Activated B cell treated with CpG ODN at 0.5 μM for 24 hours (primary cell): Measurements from ENCODE around the gene GIPC2. TPM values are rescaled to one million over a fixed set of nuclear protein-coding genes. Genes with fewer than 3 reads are reported as not detected.

Experiments
- ATAC-seq: fragments of 200-7000 bp; cut with Tn5 transposase; one replicate; pipeline ENCODE4 v1.10.0; 2021; ENCODE audit warnings: low read depth, mild to moderate bottlenecking, moderate library complexity
- CTCF ChIA-PET: fragments of 350-600 bp; sonication (Branson Sonifier 250); formaldehyde crosslinking; loops from one replicate; lab custom pipeline; 2021; ENCODE audit warnings: antibody characterized with exemption; lab: Charles Lee
- POLR2A ChIA-PET: fragments of 350-600 bp; sonication (Branson Sonifier 250); formaldehyde crosslinking; loops from one replicate; lab custom pipeline; 2021; ENCODE audit warnings: antibody characterized with exemption; lab: Charles Lee
- DNase-seq: peaks from one replicate; pipeline ENCODE4 v3.0.0; 2022
- H3K27ac Mint-ChIP-seq: one replicate; pipeline ENCODE4 v1.8.0; 2020; ENCODE audit warnings: mixed read lengths
- H3K27me3 Mint-ChIP-seq: one replicate; pipeline ENCODE4 v1.8.0; 2021; ENCODE audit warnings: mixed read lengths
- H3K36me3 Mint-ChIP-seq: one replicate; pipeline ENCODE4 v1.8.0; 2021; ENCODE audit warnings: low read depth, mixed read lengths
- H3K4me1 Mint-ChIP-seq: one replicate; pipeline ENCODE4 v1.8.0; 2021; ENCODE audit warnings: mixed read lengths
- H3K4me3 Mint-ChIP-seq: one replicate; pipeline ENCODE4 v1.8.0; 2020; ENCODE audit warnings: mild to moderate bottlenecking, mixed read lengths
- H3K9me3 Mint-ChIP-seq: one replicate; pipeline ENCODE4 v1.8.0; 2020; ENCODE audit warnings: mixed read lengths
- CTCF ChIP-seq: fragments of 200-600 bp; IDR thresholded peaks from one replicate; pipeline ENCODE4 v1.8.0; 2022; ENCODE audit warnings: antibody characterized with exemption, mild to moderate bottlenecking
- intact Hi-C: fragments of 100-400 bp; cut with micrococcal nuclease; formaldehyde crosslinking; loops from one replicate; pipeline ENCODE4 v1.15.1; 2024
- total RNA-seq: library from RNA; stranded (reverse); gene quantifications from 2 replicates; pipeline ENCODE4 v1.2.3, GENCODE V29; 2022

GIPC2 gene
- total RNA-seq, 1 donor from 2014 or later = not detected

DNA sequence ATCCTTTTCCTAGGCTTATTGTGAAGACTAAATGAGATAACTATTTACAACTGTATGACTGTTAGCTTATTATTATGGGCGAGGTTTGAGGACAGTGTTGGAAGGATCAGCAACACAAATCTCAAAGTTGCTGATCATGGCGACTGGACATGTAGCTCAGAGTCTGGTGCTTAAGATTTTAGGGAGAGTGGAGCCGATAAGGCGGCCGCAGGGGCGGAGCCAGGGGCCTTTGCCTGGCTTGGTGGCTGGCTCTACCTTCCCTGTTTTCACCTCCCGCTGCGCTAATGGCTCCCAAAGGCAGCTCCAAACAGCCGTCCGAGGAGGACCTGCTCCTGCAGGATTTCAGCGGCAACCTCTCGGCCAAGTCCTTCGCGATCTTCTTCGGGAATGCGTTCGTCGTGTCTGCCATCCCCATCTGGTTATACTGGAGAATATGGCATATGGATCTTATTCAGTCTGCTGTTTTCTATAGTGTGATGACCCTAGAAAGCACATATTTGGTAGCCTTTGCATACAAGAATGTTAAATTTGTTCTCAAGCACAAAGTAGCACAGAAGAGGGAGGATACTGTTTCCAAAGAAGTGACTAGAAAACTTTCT lies 45.5 kb downstream of the GIPC2 start:
- TF ChIP-seq CTCF = no peak
- ChIA-PET CTCF (no interaction called here), POLR2A (no interaction called here)
- DNase-seq (no peak), ATAC-seq (no peak)
- Mint-ChIP-seq H3K36me3 (peaks cover 4% of the 10 kb centered on the region), H3K4me3 (no peak overlapping the region), H3K27me3 (peaks cover under 1% of the 10 kb centered on the region), H3K27ac (no peak overlapping the region), H3K4me1 (no peaks in the 10 kb centered on the region), H3K9me3 (peaks cover 6% of the 10 kb centered on the region)
- intact Hi-C loops = no loop called here

DNA sequence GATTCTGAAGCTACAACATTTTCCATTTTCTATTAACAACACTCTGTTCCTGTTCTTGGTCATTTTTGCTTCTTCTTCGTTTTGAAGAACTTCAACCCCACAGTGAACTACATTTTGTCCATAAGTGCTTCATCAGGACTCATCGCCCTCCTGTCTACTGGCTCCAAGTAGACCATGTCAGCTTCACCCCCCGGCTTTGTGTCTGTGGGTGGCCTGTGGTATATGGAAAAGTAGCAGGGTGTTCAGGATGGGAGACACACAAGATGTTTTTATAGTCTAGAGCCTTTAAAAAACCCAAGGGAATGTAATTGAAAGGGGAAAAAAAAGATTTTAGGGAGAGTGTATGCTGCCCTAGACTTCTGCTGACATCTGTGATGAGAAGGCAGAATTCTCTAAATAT lies 46.1 kb downstream of the GIPC2 start:
- DNase-seq = no peak
- CTCF ChIA-PET = no interaction called here
- peaks cover 2% of the 10 kb centered on the region for H3K27me3 Mint-ChIP-seq
- no peaks in the 10 kb centered on the region for H3K36me3 Mint-ChIP-seq
- no peak for TF ChIP-seq CTCF
- H3K4me1 Mint-ChIP-seq = no peaks in the 10 kb centered on the region
- no peak overlapping the region for H3K4me3 Mint-ChIP-seq
- H3K9me3 Mint-ChIP-seq = peaks cover under 1% of the 10 kb centered on the region
- intact Hi-C loops = no loop called here
- POLR2A ChIA-PET = no interaction called here
- ATAC-seq = no peak
- no peak overlapping the region for H3K27ac Mint-ChIP-seq

DNA sequence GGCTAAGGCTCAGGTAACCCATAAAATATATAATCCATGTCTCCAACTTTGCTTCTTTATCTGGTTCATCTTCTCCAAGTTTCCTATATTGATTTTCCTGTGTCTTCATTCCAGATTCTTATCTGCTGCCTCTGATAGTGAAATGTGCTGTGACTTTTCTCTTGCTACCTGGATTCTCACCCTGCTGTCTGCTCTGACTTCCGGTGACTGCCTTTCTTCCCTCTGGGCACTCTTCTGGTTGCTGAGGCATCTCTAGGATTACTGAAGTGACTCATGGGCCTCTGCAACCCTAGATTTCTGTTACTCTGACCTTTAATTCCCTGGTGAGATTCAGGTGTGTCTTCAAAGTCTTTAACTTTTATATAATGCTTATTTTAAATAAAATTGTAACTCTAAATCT lies 46.9 kb downstream of the GIPC2 start:
- H3K9me3 Mint-ChIP-seq = no peaks in the 10 kb centered on the region
- ATAC-seq = no peak
- no peak overlapping the region for H3K27ac Mint-ChIP-seq
- no peak for TF ChIP-seq CTCF
- no peaks in the 10 kb centered on the region for H3K36me3 Mint-ChIP-seq
- intact Hi-C loops = no loop called here
- POLR2A ChIA-PET = no interaction called here
- H3K4me3 Mint-ChIP-seq = no peak overlapping the region
- H3K4me1 Mint-ChIP-seq = no peaks in the 10 kb centered on the region
- no peak for DNase-seq
- peaks cover 4% of the 10 kb centered on the region for H3K27me3 Mint-ChIP-seq
- CTCF ChIA-PET = no interaction called here

- no peak overlapping the region for H3K27ac Mint-ChIP-seq
- no peaks in the 10 kb centered on the region for H3K9me3 Mint-ChIP-seq
- ChIA-PET POLR2A (no interaction called here), CTCF (no interaction called here)
- intact Hi-C loops = no loop called here
- H3K4me3 Mint-ChIP-seq = no peak overlapping the region
- TF ChIP-seq CTCF = no peak
- DNase-seq (no peak), ATAC-seq (no peak)
- H3K36me3 Mint-ChIP-seq = no peaks in the 10 kb centered on the region
- H3K4me1 Mint-ChIP-seq = no peaks in the 10 kb centered on the region
- peaks cover 4% of the 10 kb centered on the region for H3K27me3 Mint-ChIP-seq
These were observed 47.8 kb downstream of the GIPC2 start for GRCh38 chr1:78093560-78093959.

GRCh38 chr1:78094639-78095038 lies 48.9 kb downstream of the GIPC2 start:
- peaks cover 6% of the 10 kb centered on the region for H3K27me3 Mint-ChIP-seq
- ChIA-PET CTCF (no interaction called here), POLR2A (no interaction called here)
- H3K36me3 Mint-ChIP-seq = no peaks in the 10 kb centered on the region
- H3K4me3 Mint-ChIP-seq = no peak overlapping the region
- DNase-seq = no peak
- no peaks in the 10 kb centered on the region for H3K4me1 Mint-ChIP-seq
- TF ChIP-seq CTCF = no peak
- intact Hi-C loops = no loop called here
- no peak for ATAC-seq
- H3K27ac Mint-ChIP-seq = no peak overlapping the region
- H3K9me3 Mint-ChIP-seq = no peaks in the 10 kb centered on the region
